Measurements from ENCODE around the gene MYO1G. TPM values are rescaled to one million over a fixed set of nuclear protein-coding genes. Genes with fewer than 3 reads are reported as not detected.

MYO1G gene
- total and polyA plus RNA-seq, 9 of the 15 experiments (the other 6 are each of a cell fraction or from before 2014, with no cell fraction given) = 0.03 to 0.62 (median 0.13) TPM; not detected in 1

GRCh38 chr7:44994877-44995554 lies 16.2 kb upstream of the MYO1G start (continued):
- TF ChIP-seq C11orf30 (IDR thresholded peaks at IDR 0.05; ENCODE audit: low read depth) (no peak), EP300 (IDR thresholded peaks at IDR 0.05; ENCODE audit: low read length) (peak; percentile 99), ZNF79 (CRISPR knock-in tag; IDR thresholded peaks at IDR 0.05; ENCODE audit: low read depth) (peak; percentile 6; the same call in 1 of the 2 replicates), SMARCA4 (IDR thresholded peaks at IDR 0.05) (peak; percentile 99), ZNF644 (tag; IDR thresholded peaks at IDR 0.05; ENCODE audit: low read depth) (0 out of 2 replicates have a peak, but pooled peaks have one; percentile 42), TBL1XR1 (IDR thresholded peaks at IDR 0.05; ENCODE audit: low read length in 2 of 2) (peak in 1 of 2 experiments; percentile 93; a peak in 2 of 4 replicates), RFX5 (IDR thresholded peaks at IDR 0.05; ENCODE audit: low read depth, low read length) (no peak), RBM39 (optimal IDR thresholded peaks at IDR 0.05; ENCODE audit: low read depth, low read length) (no peak), SPI1 (IDR thresholded peaks at IDR 0.05; ENCODE audit: borderline replicate concordance, low read depth, low read length) (peak; percentile 24; the same call in 1 of the 2 replicates), KDM1A (IDR thresholded peaks at IDR 0.05) (peak; percentile 93), ZNF764 (CRISPR knock-in tag; IDR thresholded peaks at IDR 0.05; ENCODE audit: low read depth) (no peak), PURB (CRISPR knock-in tag; IDR thresholded peaks at IDR 0.05; ENCODE audit: low read depth) (no peak), BCL6 (CRISPR knock-in tag; IDR thresholded peaks at IDR 0.05) (no peak), ZEB2 (IDR thresholded peaks at IDR 0.05) (peak; percentile 88), ESRRA (IDR thresholded peaks at IDR 0.05; ENCODE audit: borderline replicate concordance, low read depth) (no peak; the same call in 1 of the 2 replicates), POLR2H (tag; IDR thresholded peaks at IDR 0.05; ENCODE audit: low read depth) (peak; percentile 75), XRCC4 (IDR thresholded peaks at IDR 0.05; ENCODE audit: extremely low read depth, insufficient read depth, insufficient read length) (no peak), YY1 (IDR thresholded peaks at IDR 0.05; ENCODE audit: borderline replicate concordance in 1 of 3, control insufficient read depth in 1 of 3, extremely low read depth in 1 of 3, insufficient read depth in 3 of 3, insufficient read length in 1 of 3, insufficient replicate concordance in 2 of 3, low read depth in 1 of 3, low read length in 2 of 3) (no peak), IRF2 (CRISPR knock-in tag; IDR thresholded peaks at IDR 0.05) (no peak), ZNF175 (CRISPR knock-in tag; IDR thresholded peaks at IDR 0.05; ENCODE audit: low read depth) (peak; percentile 59), PPARD (CRISPR knock-in tag; IDR thresholded peaks at IDR 0.05) (no peak), HMGN3 (IDR thresholded peaks at IDR 0.05; ENCODE audit: borderline replicate concordance, extremely low read depth, insufficient read length, low read depth, low read length) (peak; percentile 91)
- TF ChIP-seq, protein P1, sequence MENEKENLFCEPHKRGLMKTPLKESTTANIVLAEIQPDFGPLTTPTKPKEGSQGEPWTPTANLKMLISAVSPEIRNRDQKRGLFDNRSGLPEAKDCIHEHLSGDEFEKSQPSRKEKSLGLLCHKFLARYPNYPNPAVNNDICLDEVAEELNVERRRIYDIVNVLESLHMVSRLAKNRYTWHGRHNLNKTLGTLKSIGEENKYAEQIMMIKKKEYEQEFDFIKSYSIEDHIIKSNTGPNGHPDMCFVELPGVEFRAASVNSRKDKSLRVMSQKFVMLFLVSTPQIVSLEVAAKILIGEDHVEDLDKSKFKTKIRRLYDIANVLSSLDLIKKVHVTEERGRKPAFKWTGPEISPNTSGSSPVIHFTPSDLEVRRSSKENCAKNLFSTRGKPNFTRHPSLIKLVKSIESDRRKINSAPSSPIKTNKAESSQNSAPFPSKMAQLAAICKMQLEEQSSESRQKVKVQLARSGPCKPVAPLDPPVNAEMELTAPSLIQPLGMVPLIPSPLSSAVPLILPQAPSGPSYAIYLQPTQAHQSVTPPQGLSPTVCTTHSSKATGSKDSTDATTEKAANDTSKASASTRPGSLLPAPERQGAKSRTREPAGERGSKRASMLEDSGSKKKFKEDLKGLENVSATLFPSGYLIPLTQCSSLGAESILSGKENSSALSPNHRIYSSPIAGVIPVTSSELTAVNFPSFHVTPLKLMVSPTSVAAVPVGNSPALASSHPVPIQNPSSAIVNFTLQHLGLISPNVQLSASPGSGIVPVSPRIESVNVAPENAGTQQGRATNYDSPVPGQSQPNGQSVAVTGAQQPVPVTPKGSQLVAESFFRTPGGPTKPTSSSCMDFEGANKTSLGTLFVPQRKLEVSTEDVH (IDR thresholded peaks at IDR 0.05; ENCODE audit: low read depth, partially characterized antibody) = no peak
- TF ChIP-seq, protein P2, sequence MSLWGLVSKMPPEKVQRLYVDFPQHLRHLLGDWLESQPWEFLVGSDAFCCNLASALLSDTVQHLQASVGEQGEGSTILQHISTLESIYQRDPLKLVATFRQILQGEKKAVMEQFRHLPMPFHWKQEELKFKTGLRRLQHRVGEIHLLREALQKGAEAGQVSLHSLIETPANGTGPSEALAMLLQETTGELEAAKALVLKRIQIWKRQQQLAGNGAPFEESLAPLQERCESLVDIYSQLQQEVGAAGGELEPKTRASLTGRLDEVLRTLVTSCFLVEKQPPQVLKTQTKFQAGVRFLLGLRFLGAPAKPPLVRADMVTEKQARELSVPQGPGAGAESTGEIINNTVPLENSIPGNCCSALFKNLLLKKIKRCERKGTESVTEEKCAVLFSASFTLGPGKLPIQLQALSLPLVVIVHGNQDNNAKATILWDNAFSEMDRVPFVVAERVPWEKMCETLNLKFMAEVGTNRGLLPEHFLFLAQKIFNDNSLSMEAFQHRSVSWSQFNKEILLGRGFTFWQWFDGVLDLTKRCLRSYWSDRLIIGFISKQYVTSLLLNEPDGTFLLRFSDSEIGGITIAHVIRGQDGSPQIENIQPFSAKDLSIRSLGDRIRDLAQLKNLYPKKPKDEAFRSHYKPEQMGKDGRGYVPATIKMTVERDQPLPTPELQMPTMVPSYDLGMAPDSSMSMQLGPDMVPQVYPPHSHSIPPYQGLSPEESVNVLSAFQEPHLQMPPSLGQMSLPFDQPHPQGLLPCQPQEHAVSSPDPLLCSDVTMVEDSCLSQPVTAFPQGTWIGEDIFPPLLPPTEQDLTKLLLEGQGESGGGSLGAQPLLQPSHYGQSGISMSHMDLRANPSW (CRISPR knock-in tag; IDR thresholded peaks at IDR 0.05) = no peak
